Panc1 (cell line): ENCODE measurements around the gene ING1. TPM values are rescaled to one million over a fixed set of nuclear protein-coding genes. Genes with fewer than 3 reads are reported as not detected.

Experiments used
- ATAC-seq: fragments of 200-7000 bp; cut with Tn5 transposase; 2 replicates; pipeline ENCODE4 v1.9.1; 2020; ENCODE audit warnings: mild to moderate bottlenecking, moderate library complexity
- Bru-seq: library from RNA; stranded (reverse); fragments of 400-500 nt; gene quantifications from one replicate; lab custom pipeline; 2021; lab: Mats Ljungman, UMichigan
- BruChase-seq, 2 experiments: library from RNA; stranded (reverse); fragments of 400-500 nt; gene quantifications; one replicate each; lab custom pipeline; 2021; lab: Mats Ljungman, UMichigan
- BruUV-seq: library from RNA; stranded (reverse); fragments of 400-500 nt; replicated peaks from 2 replicates; lab custom pipeline; 2021; lab: Mats Ljungman, UMichigan
- CTCF ChIA-PET: fragments of 300-600 bp; sonication (Branson Sonifier 250); formaldehyde crosslinking; loops from one replicate; lab custom pipeline; 2022; ENCODE audit warnings: antibody characterized with exemption; lab: Charles Lee
- POLR2A ChIA-PET: fragments of 300-600 bp; sonication (Branson Sonifier 250); formaldehyde crosslinking; loops from one replicate; lab custom pipeline; 2022; ENCODE audit warnings: antibody characterized with exemption; lab: Charles Lee
- DNase-seq: peaks from one replicate; pipeline ENCODE4 v3.0.0-alpha.2; 2010; ENCODE audit warnings: low read depth, low spot score
- H3K27ac ChIP-seq: 2 replicates; pipeline ENCODE4 v1.5.1; 2011; ENCODE audit warnings: mild to moderate bottlenecking, low read length, inconsistent platforms
- H3K27me3 ChIP-seq: fragments of 200-500 bp; sonication (Bioruptor generic); 2 replicates; pipeline ENCODE4 v1.6.0; 2014; ENCODE audit warnings: low read length, inconsistent platforms; ENCODE audit not compliant: control insufficient read depth, insufficient read depth
- H3K36me3 ChIP-seq: fragments of 200-500 bp; sonication (Bioruptor generic); 2 replicates; pipeline ENCODE4 v1.5.1; 2014; ENCODE audit warnings: inconsistent platforms, mild to moderate bottlenecking, low read length, moderate library complexity; ENCODE audit not compliant: control insufficient read depth, insufficient read depth
- H3K4me1 ChIP-seq: 2 replicates; pipeline ENCODE4 v1.5.1; 2011; ENCODE audit warnings: inconsistent platforms, mild to moderate bottlenecking, low read length, moderate library complexity; ENCODE audit not compliant: control insufficient read depth, insufficient read depth
- H3K4me3 ChIP-seq, 2 experiments: 2 replicates each; pipeline ENCODE4 v1.5.1; 2011 to 2012; ENCODE audit warnings: low read depth in 2 of 2, low read length in 2 of 2, mild to moderate bottlenecking in 2 of 2, inconsistent platforms in 1 of 2, moderate library complexity in 1 of 2
- H3K9me3 ChIP-seq: fragments of 200-500 bp; sonication (Bioruptor generic); 2 replicates; pipeline ENCODE4 v1.5.1; 2014; ENCODE audit warnings: low read depth, mild to moderate bottlenecking, inconsistent platforms, low read length, moderate library complexity; ENCODE audit not compliant: control insufficient read depth, insufficient read depth
- POLR2AphosphoS5 ChIP-seq: IDR thresholded peaks from 2 replicates; pipeline ENCODE4 v1.6.1; 2012; ENCODE audit warnings: mild to moderate bottlenecking, low read depth, low read length, moderate library complexity
- SIN3A ChIP-seq: IDR thresholded peaks from 2 replicates; pipeline ENCODE4 v1.6.1; 2012; ENCODE audit warnings: low read depth, mild to moderate bottlenecking, low read length, moderate library complexity, borderline replicate concordance; ENCODE audit not compliant: insufficient read depth
- TCF7L2 ChIP-seq: IDR thresholded peaks from 2 replicates; pipeline ENCODE4 v1.6.1; 2011; ENCODE audit warnings: mild to moderate bottlenecking, low read depth, low read length, inconsistent platforms
- in situ Hi-C: cut with HindIII; loops from 2 replicates; pipeline ENCODE4 v1.10.0; 2016; ENCODE audit warnings: low sequenced_read_pairs, low pct_unique_long_range_greater_than_20kb
- intact Hi-C: fragments of 100-400 bp; cut with micrococcal nuclease; formaldehyde crosslinking; loops from one replicate; pipeline ENCODE4 v1.10.0; 2022; ENCODE audit not compliant: unreplicated experiment
- long read RNA-seq: library from polyadenylated mRNA; unstranded; transcript quantifications from one replicate; pipeline ENCODE4 v2.0.0, GENCODE V29; 2021; ENCODE audit not compliant: unreplicated experiment
- polyA plus RNA-seq: library from polyadenylated mRNA; unstranded; fragments of >200 nt; gene quantifications from one replicate; pipeline ENCODE4 v1.2.1, GENCODE V29; 2012; ENCODE audit warnings: missing spikeins; ENCODE audit not compliant: insufficient read length
- total RNA-seq: library from RNA; stranded (reverse); gene quantifications from one replicate; pipeline ENCODE4 v1.2.1, GENCODE V29; 2021; ENCODE audit not compliant: unreplicated experiment
- TF ChIP-seq, protein P1 (sequence below), 2 experiments: IDR thresholded peaks; 2 replicates each; pipeline ENCODE4 v1.6.1; 2011 to 2012; ENCODE audit warnings: low read depth in 2 of 2, control low read depth in 1 of 2, low read length in 1 of 2, mild to moderate bottlenecking in 1 of 2, moderate library complexity in 1 of 2; ENCODE audit not compliant: insufficient read depth in 1 of 2
- TF ChIP-seq, protein P2 (sequence below): fragments of 450-650 bp; IDR thresholded peaks from 2 replicates; pipeline ENCODE4 v1.5.1; 2017; ENCODE audit warnings: mild to moderate bottlenecking

ING1 gene, protein sequence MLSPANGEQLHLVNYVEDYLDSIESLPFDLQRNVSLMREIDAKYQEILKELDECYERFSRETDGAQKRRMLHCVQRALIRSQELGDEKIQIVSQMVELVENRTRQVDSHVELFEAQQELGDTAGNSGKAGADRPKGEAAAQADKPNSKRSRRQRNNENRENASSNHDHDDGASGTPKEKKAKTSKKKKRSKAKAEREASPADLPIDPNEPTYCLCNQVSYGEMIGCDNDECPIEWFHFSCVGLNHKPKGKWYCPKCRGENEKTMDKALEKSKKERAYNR
- 9.2 TPM for total RNA-seq
- 13.2 TPM for polyA plus RNA-seq
- Bru-seq, nascent RNA, result percentile 60 among the genes with signal in this experiment
- BruChase-seq, experiment 1, labeled RNA remaining after a 2-hour chase, result percentile 69 among the genes with signal in this experiment
- BruChase-seq, experiment 2, labeled RNA remaining after a 6-hour chase, result percentile 55 among the genes with signal in this experiment
- long read RNA-seq, full-length matches to known transcripts, result 31 of 39 reads
- long read RNA-seq, partial matches to known transcripts, result 1 of 39 reads
- long read RNA-seq, other reads (novel, unspliced or antisense), result 7 of 39 reads

DNA sequence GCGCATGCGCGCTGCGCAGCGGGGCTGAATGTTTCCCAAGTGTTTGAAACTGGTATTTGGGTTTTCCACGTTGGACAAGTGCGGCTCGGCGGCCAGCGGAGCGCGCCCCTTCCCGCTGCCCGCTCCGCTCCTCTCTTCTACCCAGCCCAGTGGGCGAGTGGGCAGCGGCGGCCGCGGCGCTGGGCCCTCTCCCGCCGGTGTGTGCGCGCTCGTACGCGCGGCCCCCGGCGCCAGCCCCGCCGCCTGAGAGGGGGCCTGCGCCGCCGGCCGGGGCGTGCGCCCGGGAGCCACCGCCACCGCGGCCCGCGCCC is at the start of gene ING1:
Gene ING1 (plus strand): TSS at position 59 of the 311 bp plus-strand sequence. CDS start 450 bp downstream, outside the sequence.
- intact Hi-C loops, result no loop called here

DNA sequence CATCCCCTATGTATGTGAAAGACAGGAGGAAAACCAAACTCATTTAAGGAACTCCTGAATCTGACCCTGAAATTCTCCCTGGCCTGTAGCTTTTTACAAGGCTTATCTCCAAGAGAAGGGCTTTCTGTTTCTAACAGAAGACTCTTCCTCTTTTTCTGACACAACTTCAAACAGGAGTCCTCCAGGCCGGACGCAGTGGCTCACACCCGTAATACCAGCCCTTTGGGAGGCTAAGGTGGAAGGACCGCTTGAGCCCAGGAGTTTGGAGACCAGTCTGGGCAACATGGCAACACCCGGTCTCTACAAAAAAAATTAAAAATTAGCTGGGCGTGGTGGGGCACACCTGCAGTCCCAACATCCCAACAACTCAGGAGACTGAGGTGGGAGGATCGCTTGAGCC is 49.5 kb upstream of the ING1 start:
- in situ Hi-C loops (no loop called here), intact Hi-C loops (no loop called here)
- TF ChIP-seq POLR2AphosphoS5 (no peak), SIN3A (no peak), TCF7L2 (no peak)
- TF ChIP-seq, protein P1, sequence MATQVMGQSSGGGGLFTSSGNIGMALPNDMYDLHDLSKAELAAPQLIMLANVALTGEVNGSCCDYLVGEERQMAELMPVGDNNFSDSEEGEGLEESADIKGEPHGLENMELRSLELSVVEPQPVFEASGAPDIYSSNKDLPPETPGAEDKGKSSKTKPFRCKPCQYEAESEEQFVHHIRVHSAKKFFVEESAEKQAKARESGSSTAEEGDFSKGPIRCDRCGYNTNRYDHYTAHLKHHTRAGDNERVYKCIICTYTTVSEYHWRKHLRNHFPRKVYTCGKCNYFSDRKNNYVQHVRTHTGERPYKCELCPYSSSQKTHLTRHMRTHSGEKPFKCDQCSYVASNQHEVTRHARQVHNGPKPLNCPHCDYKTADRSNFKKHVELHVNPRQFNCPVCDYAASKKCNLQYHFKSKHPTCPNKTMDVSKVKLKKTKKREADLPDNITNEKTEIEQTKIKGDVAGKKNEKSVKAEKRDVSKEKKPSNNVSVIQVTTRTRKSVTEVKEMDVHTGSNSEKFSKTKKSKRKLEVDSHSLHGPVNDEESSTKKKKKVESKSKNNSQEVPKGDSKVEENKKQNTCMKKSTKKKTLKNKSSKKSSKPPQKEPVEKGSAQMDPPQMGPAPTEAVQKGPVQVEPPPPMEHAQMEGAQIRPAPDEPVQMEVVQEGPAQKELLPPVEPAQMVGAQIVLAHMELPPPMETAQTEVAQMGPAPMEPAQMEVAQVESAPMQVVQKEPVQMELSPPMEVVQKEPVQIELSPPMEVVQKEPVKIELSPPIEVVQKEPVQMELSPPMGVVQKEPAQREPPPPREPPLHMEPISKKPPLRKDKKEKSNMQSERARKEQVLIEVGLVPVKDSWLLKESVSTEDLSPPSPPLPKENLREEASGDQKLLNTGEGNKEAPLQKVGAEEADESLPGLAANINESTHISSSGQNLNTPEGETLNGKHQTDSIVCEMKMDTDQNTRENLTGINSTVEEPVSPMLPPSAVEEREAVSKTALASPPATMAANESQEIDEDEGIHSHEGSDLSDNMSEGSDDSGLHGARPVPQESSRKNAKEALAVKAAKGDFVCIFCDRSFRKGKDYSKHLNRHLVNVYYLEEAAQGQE (IDR thresholded peaks at IDR 0.05; ENCODE audit: insufficient read depth in 1 of 2, low read depth in 2 of 2, low read length in 1 of 2), result no peak
- TF ChIP-seq, protein P2, sequence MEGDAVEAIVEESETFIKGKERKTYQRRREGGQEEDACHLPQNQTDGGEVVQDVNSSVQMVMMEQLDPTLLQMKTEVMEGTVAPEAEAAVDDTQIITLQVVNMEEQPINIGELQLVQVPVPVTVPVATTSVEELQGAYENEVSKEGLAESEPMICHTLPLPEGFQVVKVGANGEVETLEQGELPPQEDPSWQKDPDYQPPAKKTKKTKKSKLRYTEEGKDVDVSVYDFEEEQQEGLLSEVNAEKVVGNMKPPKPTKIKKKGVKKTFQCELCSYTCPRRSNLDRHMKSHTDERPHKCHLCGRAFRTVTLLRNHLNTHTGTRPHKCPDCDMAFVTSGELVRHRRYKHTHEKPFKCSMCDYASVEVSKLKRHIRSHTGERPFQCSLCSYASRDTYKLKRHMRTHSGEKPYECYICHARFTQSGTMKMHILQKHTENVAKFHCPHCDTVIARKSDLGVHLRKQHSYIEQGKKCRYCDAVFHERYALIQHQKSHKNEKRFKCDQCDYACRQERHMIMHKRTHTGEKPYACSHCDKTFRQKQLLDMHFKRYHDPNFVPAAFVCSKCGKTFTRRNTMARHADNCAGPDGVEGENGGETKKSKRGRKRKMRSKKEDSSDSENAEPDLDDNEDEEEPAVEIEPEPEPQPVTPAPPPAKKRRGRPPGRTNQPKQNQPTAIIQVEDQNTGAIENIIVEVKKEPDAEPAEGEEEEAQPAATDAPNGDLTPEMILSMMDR, result no peak
- no peak for DNase-seq
- ChIA-PET CTCF (no interaction called here), POLR2A (no interaction called here)
- no TSS peak for BruUV-seq
- H3K36me3 ChIP-seq, result no peaks in the 10 kb centered on the region
- no peak for ATAC-seq
- H3K9me3 ChIP-seq, result no peaks in the 10 kb centered on the region
- H3K27ac ChIP-seq, result no peak overlapping the region
- no peaks in the 10 kb centered on the region for H3K4me1 ChIP-seq
- no peak overlapping the region for H3K4me3 ChIP-seq
- H3K27me3 ChIP-seq, result no peaks in the 10 kb centered on the region

More for the DNA sequence above, at the start of gene ING1:
- no TSS peak for BruUV-seq
- TF ChIP-seq TCF7L2, result no peak
- TF ChIP-seq POLR2AphosphoS5, result no peak
- TF ChIP-seq, protein P2, result no peak
- TF ChIP-seq, protein P1 (IDR thresholded peaks at IDR 0.05; ENCODE audit: insufficient read depth in 1 of 2, low read depth in 2 of 2, low read length in 1 of 2), result no peak
- no peak for TF ChIP-seq SIN3A
- DNase-seq (no peak), ATAC-seq (no peak)
- H3K27ac ChIP-seq, result peak within 1 kb of the TSS; percentile 98
- POLR2A ChIA-PET, result no interaction called here
- in situ Hi-C loops, result no loop called here
- no peaks in the 10 kb centered on the region for H3K27me3 ChIP-seq
- CTCF ChIA-PET, result no interaction called here
- H3K4me3 ChIP-seq, result peak within 1 kb of the TSS; percentile 74 to 81
- H3K9me3 ChIP-seq, result no peaks in the 10 kb centered on the region
- H3K36me3 ChIP-seq, result peaks cover 9% of the 10 kb centered on the region; the same call in 1 of the 2 replicates
- H3K4me1 ChIP-seq, result no peaks in the 10 kb centered on the region; the same call in 1 of the 2 replicates
